ENCODE results near the gene FBXO21. TPM values are rescaled to one million over a fixed set of nuclear protein-coding genes. Genes with fewer than 3 reads are reported as not detected.
A peak's percentile ranks its signal among the peaks of the same experiment; 100 is the strongest.

FBXO21 gene
- total and polyA plus RNA-seq, 7 donors, result 6.9 to 38.8 (median 19.9) TPM

- no peaks in the 10 kb centered on the region for H3K9me3 ChIP-seq
- no peak overlapping the region for H3K27ac ChIP-seq
- H3K4me3 ChIP-seq, result no peak overlapping the region
- intact Hi-C loops (cut with DNase I), result loop anchor here in 1 of 2 donors (10.0 kb wide), 2 partner anchors 367 to 617 kb away; no protein-coding TSS in a partner anchor
- 28 to 42% (median 32%) methylated on average over 7 of the region's 7 CpGs for WGBS, 3 donors
- H3K36me3 ChIP-seq (ENCODE audit: insufficient read depth in 1 of 2, low read depth in 1 of 2), result peaks cover 0 to 34% of the 10 kb centered on the region in 2 donors
- DNase-seq (no peak), ATAC-seq (peak in 2 of 4 donors; percentile 31 to 73)
- H3K27me3 ChIP-seq (ENCODE audit: insufficient read depth in 3 of 3, low read length in 2 of 3), result no peaks in the 10 kb centered on the region
- no peak for TF ChIP-seq CTCF (IDR thresholded peaks at IDR 0.05)
- H3K4me1 ChIP-seq, result peaks cover 7% of the 10 kb centered on the region
Observed at GRCh38 chr12:117218149-117218548, 27.9 kb upstream of the FBXO21 start.

GRCh38 chr12:117216686-117217085 lies 26.4 kb upstream of the FBXO21 start:
- DNase-seq (no peak), ATAC-seq (no peak)
- Histone ChIP-seq H3K36me3 (ENCODE audit: insufficient read depth in 1 of 2, low read depth in 1 of 2) (peaks cover 0 to 27% of the 10 kb centered on the region in 2 donors), H3K27me3 (ENCODE audit: insufficient read depth in 3 of 3, low read length in 2 of 3) (no peaks in the 10 kb centered on the region), H3K9me3 (no peaks in the 10 kb centered on the region), H3K27ac (no peak overlapping the region), H3K4me3 (no peak overlapping the region), H3K4me1 (peaks cover 12% of the 10 kb centered on the region)
- intact Hi-C loops (cut with DNase I), result loop anchor here in 1 of 2 donors (10.0 kb wide), 2 partner anchors 368 to 618 kb away; no protein-coding TSS in a partner anchor
- no peak for TF ChIP-seq CTCF (IDR thresholded peaks at IDR 0.05)
- 77 to 88% (median 83%) methylated on average over 5 of the region's 5 CpGs for WGBS, 3 donors

DNA sequence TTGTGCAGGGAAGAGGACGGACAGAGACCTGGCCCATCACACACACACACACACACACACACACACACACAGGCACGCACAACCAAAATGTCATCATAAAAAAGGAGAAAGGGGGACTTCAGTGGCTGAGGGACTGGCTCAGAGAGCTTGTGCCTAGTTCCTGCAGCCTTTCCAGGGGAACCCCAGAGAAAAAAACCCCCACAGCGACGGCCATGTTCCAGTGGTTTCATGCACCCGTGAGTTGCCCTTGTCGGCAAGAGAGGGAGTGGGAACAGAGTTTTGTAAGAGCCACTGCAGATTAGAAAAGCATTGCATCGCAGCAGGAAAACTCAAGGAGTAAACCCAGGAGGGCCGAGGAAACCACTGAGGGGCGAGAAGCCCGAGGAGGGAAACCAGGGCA lies 24.5 kb upstream of the FBXO21 start:
- intact Hi-C loops (cut with DNase I), result loop anchor here in 1 of 2 donors (10.0 kb wide), 2 partner anchors 370 to 620 kb away; no protein-coding TSS in a partner anchor
- Histone ChIP-seq H3K4me1 (peaks cover 12% of the 10 kb centered on the region), H3K9me3 (no peaks in the 10 kb centered on the region), H3K36me3 (ENCODE audit: insufficient read depth in 1 of 2, low read depth in 1 of 2) (peaks cover 0 to 18% of the 10 kb centered on the region in 2 donors), H3K27me3 (ENCODE audit: insufficient read depth in 3 of 3, low read length in 2 of 3) (no peaks in the 10 kb centered on the region), H3K4me3 (no peak overlapping the region), H3K27ac (no peak overlapping the region)
- ATAC-seq, result no peak
- 76 to 84% (median 78%) methylated on average over 10 of the region's 10 CpGs for WGBS, 3 donors
- no peak for DNase-seq
- no peak for TF ChIP-seq CTCF (IDR thresholded peaks at IDR 0.05)

DNA sequence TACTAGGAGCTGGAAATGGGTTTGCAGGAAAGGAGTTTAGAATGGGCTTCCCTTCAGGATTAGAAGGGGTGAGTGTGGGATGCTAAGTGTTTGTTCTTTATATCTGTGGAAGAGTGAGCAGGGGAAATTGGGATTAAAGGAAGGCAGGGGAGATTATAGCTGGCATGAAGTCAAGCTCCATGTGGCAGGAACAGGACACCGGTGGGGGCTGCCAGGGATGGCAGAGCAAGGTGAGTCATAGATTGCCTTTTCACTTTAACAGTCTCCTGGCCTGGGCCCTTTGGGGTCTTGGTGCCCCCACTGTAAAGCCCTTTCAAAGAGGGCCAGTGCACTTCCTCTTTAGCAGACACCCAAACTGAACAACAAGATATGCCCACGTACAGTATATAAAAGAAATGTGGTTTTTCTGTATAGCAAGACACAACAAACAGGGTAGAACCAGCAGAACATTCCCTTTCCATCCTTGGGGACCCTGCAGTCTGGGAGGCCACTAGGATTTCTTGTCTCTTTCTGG lies 23.1 kb upstream of the FBXO21 start:
- 25 to 37% (median 32%) methylated on average over 2 of the region's 2 CpGs for WGBS, 3 donors
- Histone ChIP-seq H3K27me3 (ENCODE audit: insufficient read depth in 3 of 3, low read length in 2 of 3) (no peaks in the 10 kb centered on the region), H3K27ac (no peak overlapping the region)

More for the DNA sequence above, 23.1 kb upstream of the FBXO21 start:
- TF ChIP-seq CTCF (IDR thresholded peaks at IDR 0.05), result no peak
- H3K4me3 ChIP-seq, result no peak overlapping the region
- intact Hi-C loops (cut with DNase I), result loop anchor here (2.0 to 10.0 kb wide), 3 partner anchors 371 to 623 kb away; no protein-coding TSS in a partner anchor
- H3K9me3 ChIP-seq, result no peaks in the 10 kb centered on the region
- peaks cover 0 to 17% of the 10 kb centered on the region in 2 donors for H3K36me3 ChIP-seq (ENCODE audit: insufficient read depth in 1 of 2, low read depth in 1 of 2)
- DNase-seq, result no peak
- peak; percentile 52 to 71 (median 55) for ATAC-seq
- H3K4me1 ChIP-seq, result peaks cover 12% of the 10 kb centered on the region
